ENCODE results near the gene MXI1.

MXI1 gene

GRCh38 chr10:110163841-110164240 is 43.6 kb upstream of the MXI1 start:
- no peak for DNase-seq
- peaks cover 0 to 2% (median 0%) of the 10 kb centered on the region in 5 experiments for H3K9me3 ChIP-seq (ENCODE audit: control extremely low read depth in 1 of 5, control insufficient read depth in 4 of 5, insufficient read depth in 2 of 5, low read depth in 1 of 5, low read length in 4 of 5)
- H3K36me3 ChIP-seq (ENCODE audit: control insufficient read depth in 4 of 4, insufficient read depth in 4 of 4, low read length in 3 of 4) = no peaks in the 10 kb centered on the region
- 76% methylated on average over 4 of the region's 4 CpGs for WGBS (ENCODE audit: insufficient coverage)
- H3K4me3 ChIP-seq (ENCODE audit: control insufficient read depth in 1 of 7, extremely low read depth in 1 of 7, insufficient read depth in 4 of 7, low read depth in 2 of 7, low read length in 6 of 7) = no peak overlapping the region
- H3K27ac ChIP-seq (ENCODE audit: insufficient read depth in 1 of 2, low read depth in 1 of 2, low read length in 2 of 2, poor library complexity in 1 of 2, severe bottlenecking in 2 of 2) = no peak overlapping the region
- ChIA-PET POLR2A (no interaction called here), CTCF (interaction anchor here (0.7 to 3.1 kb wide), 2 partner anchors 18 to 45 kb away, joined by 3 to 9 read pairs; no protein-coding TSS in a partner anchor)
- peaks cover 27 to 95% (median 69%) of the 10 kb centered on the region in 5 experiments for H3K27me3 ChIP-seq (replicated peaks in 2 of 5; ENCODE audit: control insufficient read depth in 4 of 5, insufficient read depth in 5 of 5, low read length in 4 of 5)
- H3K4me1 ChIP-seq (ENCODE audit: control extremely low read depth in 1 of 4, control insufficient read depth in 4 of 4, insufficient read depth in 4 of 4, low read length in 3 of 4) = peaks cover 0 to 3% (median 0%) of the 10 kb centered on the region in 4 experiments

- CTCF ChIA-PET = interaction anchor here (0.6 to 3.1 kb wide), 5 partner anchors 10 to 44 kb away, joined by 3 to 9 read pairs (median 3); no protein-coding TSS in a partner anchor
- H3K27me3 ChIP-seq (replicated peaks in 2 of 5; ENCODE audit: control insufficient read depth in 4 of 5, insufficient read depth in 5 of 5, low read length in 4 of 5) = peaks cover 18 to 95% (median 66%) of the 10 kb centered on the region in 5 experiments
- peaks cover 0 to 5% (median 0%) of the 10 kb centered on the region in 4 experiments for H3K4me1 ChIP-seq (ENCODE audit: control extremely low read depth in 1 of 4, control insufficient read depth in 4 of 4, insufficient read depth in 4 of 4, low read length in 3 of 4)
- POLR2A ChIA-PET = no interaction called here
- peaks cover 0 to 2% (median 0%) of the 10 kb centered on the region in 5 experiments for H3K9me3 ChIP-seq (ENCODE audit: control extremely low read depth in 1 of 5, control insufficient read depth in 4 of 5, insufficient read depth in 2 of 5, low read depth in 1 of 5, low read length in 4 of 5)
- DNase-seq = no peak
- no peak overlapping the region for H3K27ac ChIP-seq (ENCODE audit: insufficient read depth in 1 of 2, low read depth in 1 of 2, low read length in 2 of 2, poor library complexity in 1 of 2, severe bottlenecking in 2 of 2)
- H3K36me3 ChIP-seq (ENCODE audit: control insufficient read depth in 4 of 4, insufficient read depth in 4 of 4, low read length in 3 of 4) = no peaks in the 10 kb centered on the region
- WGBS (ENCODE audit: insufficient coverage) = 91% methylated on average over 5 of the region's 6 CpGs
- H3K4me3 ChIP-seq (ENCODE audit: control insufficient read depth in 1 of 7, extremely low read depth in 1 of 7, insufficient read depth in 4 of 7, low read depth in 2 of 7, low read length in 6 of 7) = no peak overlapping the region
Observed at GRCh38 chr10:110165239-110165638, 42.2 kb upstream of the MXI1 start.

DNA sequence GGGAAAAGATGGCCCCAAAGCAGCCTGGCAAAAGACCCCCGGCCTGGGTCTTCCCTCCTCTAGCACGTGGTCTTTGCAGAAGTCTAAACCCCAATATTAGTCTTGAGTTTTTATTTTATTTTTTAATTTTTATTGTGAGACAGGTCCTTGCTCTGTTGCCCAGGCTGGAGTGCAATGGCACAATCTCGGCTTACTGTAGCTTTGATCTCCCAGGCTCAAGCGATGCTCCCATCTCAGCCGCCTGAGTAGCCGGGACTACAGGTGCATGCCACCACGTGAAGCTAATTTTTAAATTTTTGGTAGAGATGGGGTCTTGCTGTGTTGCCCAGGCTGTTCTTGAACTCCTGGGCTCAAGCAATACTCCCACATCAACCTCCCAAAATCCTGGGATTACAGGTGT is 40.3 kb upstream of the MXI1 start:
- WGBS (ENCODE audit: insufficient coverage) = 82% methylated on average over 2 of the region's 7 CpGs
- POLR2A ChIA-PET = no interaction called here
- Histone ChIP-seq H3K9me3 (ENCODE audit: control extremely low read depth in 1 of 5, control insufficient read depth in 4 of 5, insufficient read depth in 2 of 5, low read depth in 1 of 5, low read length in 4 of 5) (no peaks in the 10 kb centered on the region), H3K27ac (ENCODE audit: insufficient read depth in 1 of 2, low read depth in 1 of 2, low read length in 2 of 2, poor library complexity in 1 of 2, severe bottlenecking in 2 of 2) (no peak overlapping the region), H3K36me3 (ENCODE audit: control insufficient read depth in 4 of 4, insufficient read depth in 4 of 4, low read length in 3 of 4) (no peaks in the 10 kb centered on the region), H3K4me1 (ENCODE audit: control extremely low read depth in 1 of 4, control insufficient read depth in 4 of 4, insufficient read depth in 4 of 4, low read length in 3 of 4) (peaks cover 0 to 10% (median 4%) of the 10 kb centered on the region in 4 experiments), H3K27me3 (replicated peaks in 2 of 5; ENCODE audit: control insufficient read depth in 4 of 5, insufficient read depth in 5 of 5, low read length in 4 of 5) (peaks cover 14 to 100% (median 63%) of the 10 kb centered on the region in 5 experiments), H3K4me3 (ENCODE audit: control insufficient read depth in 1 of 7, extremely low read depth in 1 of 7, insufficient read depth in 4 of 7, low read depth in 2 of 7, low read length in 6 of 7) (no peak overlapping the region)
- DNase-seq = no peak
- CTCF ChIA-PET = interaction anchor here (1.3 to 2.0 kb wide), 3 partner anchors 16 to 28 kb away, joined by 3 to 7 read pairs (median 5); no protein-coding TSS in a partner anchor

DNA sequence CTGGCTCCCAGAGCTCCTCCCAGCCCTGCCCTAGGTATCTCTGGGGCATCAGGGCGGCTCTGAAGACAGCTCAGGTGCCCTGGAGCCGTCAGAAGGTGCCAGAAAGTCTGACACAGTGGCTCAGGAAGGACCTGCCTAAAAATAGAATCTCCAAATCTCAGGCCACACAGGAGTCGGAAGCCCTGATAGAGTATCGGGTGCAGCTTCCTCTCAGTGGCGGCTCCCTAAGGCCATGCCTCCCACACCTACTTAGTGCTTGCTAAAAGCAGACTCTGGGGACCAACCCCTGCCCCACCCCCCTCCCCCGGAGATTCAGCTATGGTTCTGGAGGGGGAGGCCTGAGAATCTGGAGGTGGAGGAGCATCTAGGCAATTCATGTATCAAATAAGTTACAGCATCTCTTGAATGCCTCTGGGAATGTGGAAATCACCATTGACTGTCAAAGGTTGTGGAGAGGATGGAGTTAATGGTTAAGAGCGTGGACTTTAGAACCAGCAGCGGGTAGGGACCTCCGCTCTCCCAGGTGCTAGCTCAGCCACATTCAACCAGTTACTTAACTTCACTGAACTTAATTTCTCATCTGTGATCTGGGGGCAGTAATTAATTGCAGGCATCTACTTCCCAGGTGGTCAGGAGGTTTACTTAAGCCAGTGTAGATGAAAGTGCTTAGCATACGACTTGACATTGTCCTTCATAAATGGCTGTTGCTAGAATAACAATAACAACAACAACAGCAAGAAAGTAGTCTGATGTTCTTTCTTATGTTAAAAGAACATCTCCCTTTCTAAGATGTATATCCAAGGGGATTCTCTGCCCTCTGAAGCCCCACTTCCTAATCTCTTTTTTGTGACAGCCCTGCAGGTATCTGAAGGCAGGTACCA is 38.6 kb upstream of the MXI1 start:
- ChIA-PET CTCF (interaction anchor here (1.3 to 2.0 kb wide), 3 partner anchors 18 to 30 kb away, joined by 3 to 7 read pairs (median 5); no protein-coding TSS in a partner anchor), POLR2A (no interaction called here)
- WGBS (ENCODE audit: insufficient coverage) = 0% methylated on average over 4 of the region's 10 CpGs
- DNase-seq = no peak
- Histone ChIP-seq H3K4me1 (ENCODE audit: control extremely low read depth in 1 of 4, control insufficient read depth in 4 of 4, insufficient read depth in 4 of 4, low read length in 3 of 4) (peaks cover 0 to 10% (median 4%) of the 10 kb centered on the region in 4 experiments), H3K9me3 (ENCODE audit: control extremely low read depth in 1 of 5, control insufficient read depth in 4 of 5, insufficient read depth in 2 of 5, low read depth in 1 of 5, low read length in 4 of 5) (no peaks in the 10 kb centered on the region), H3K27me3 (replicated peaks in 2 of 5; ENCODE audit: control insufficient read depth in 4 of 5, insufficient read depth in 5 of 5, low read length in 4 of 5) (peaks cover 8 to 94% (median 51%) of the 10 kb centered on the region in 5 experiments), H3K27ac (ENCODE audit: insufficient read depth in 1 of 2, low read depth in 1 of 2, low read length in 2 of 2, poor library complexity in 1 of 2, severe bottlenecking in 2 of 2) (no peak overlapping the region), H3K36me3 (ENCODE audit: control insufficient read depth in 4 of 4, insufficient read depth in 4 of 4, low read length in 3 of 4) (no peaks in the 10 kb centered on the region), H3K4me3 (ENCODE audit: control insufficient read depth in 1 of 7, extremely low read depth in 1 of 7, insufficient read depth in 4 of 7, low read depth in 2 of 7, low read length in 6 of 7) (no peak overlapping the region)

- Histone ChIP-seq H3K36me3 (ENCODE audit: control insufficient read depth in 4 of 4, insufficient read depth in 4 of 4, low read length in 3 of 4) (no peaks in the 10 kb centered on the region), H3K27ac (ENCODE audit: insufficient read depth in 1 of 2, low read depth in 1 of 2, low read length in 2 of 2, poor library complexity in 1 of 2, severe bottlenecking in 2 of 2) (no peak overlapping the region), H3K4me3 (ENCODE audit: control insufficient read depth in 1 of 7, extremely low read depth in 1 of 7, insufficient read depth in 4 of 7, low read depth in 2 of 7, low read length in 6 of 7) (no peak overlapping the region), H3K9me3 (ENCODE audit: control extremely low read depth in 1 of 5, control insufficient read depth in 4 of 5, insufficient read depth in 2 of 5, low read depth in 1 of 5, low read length in 4 of 5) (no peaks in the 10 kb centered on the region), H3K4me1 (ENCODE audit: control extremely low read depth in 1 of 4, control insufficient read depth in 4 of 4, insufficient read depth in 4 of 4, low read length in 3 of 4) (peaks cover 0 to 10% (median 4%) of the 10 kb centered on the region in 4 experiments), H3K27me3 (replicated peaks in 2 of 5; ENCODE audit: control insufficient read depth in 4 of 5, insufficient read depth in 5 of 5, low read length in 4 of 5) (peaks cover 8 to 94% (median 46%) of the 10 kb centered on the region in 5 experiments)
- ChIA-PET POLR2A (no interaction called here), CTCF (no interaction called here)
- no peak for DNase-seq
- WGBS (ENCODE audit: insufficient coverage) = no CpG with 5 or more reads among the region's 1 CpG
Observed at GRCh38 chr10:110169586-110169985, 37.8 kb upstream of the MXI1 start.

DNA sequence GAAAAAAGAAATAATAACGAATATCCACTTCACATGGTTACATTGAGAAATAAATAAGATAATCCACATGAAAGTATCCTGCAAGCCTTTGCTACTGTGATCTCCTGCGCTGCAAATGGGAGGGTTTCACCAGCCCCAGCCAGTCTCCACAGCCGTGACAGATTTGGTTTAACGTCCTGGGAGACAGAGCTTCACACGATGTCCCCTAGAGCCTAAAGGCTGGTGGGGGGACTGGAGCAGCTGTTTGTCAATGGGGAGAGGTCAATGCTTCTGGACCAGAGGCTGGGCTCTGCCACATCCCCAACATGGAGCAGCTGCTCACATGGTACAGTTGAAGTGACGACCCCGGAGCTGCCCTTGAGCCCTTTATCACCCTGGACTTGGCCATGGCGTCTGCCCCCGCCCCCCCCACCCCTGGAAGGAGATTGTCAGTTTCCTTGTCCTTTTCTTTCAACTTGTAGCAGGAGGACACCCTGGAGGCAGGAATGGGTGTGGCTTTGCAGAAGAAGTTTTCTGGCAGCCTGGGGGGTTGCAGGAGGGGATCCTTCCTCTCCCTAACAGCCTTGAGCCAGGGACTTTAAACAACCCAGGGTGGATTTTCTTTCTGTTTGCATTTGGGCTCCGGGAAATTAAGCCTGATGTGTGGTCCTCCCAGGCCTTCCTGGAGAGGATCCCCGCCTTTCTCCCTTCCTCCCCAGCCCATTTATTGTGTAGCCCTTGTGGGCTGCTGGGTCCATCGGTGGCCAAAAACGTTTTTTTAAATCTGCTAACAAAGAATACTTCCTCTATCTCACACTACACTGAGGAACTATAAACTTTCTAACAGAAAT is 37.0 kb upstream of the MXI1 start:
- ChIA-PET CTCF (interaction anchor here (1.5 kb wide), 1 partner anchor 10 kb away, joined by 4 read pairs; no protein-coding TSS in a partner anchor), POLR2A (no interaction called here)
- H3K27me3 ChIP-seq (replicated peaks in 2 of 5; ENCODE audit: control insufficient read depth in 4 of 5, insufficient read depth in 5 of 5, low read length in 4 of 5) = peaks cover 10 to 94% (median 43%) of the 10 kb centered on the region in 5 experiments
- no peak overlapping the region for H3K27ac ChIP-seq (ENCODE audit: insufficient read depth in 1 of 2, low read depth in 1 of 2, low read length in 2 of 2, poor library complexity in 1 of 2, severe bottlenecking in 2 of 2)
- peaks cover 0 to 10% (median 4%) of the 10 kb centered on the region in 4 experiments for H3K4me1 ChIP-seq (ENCODE audit: control extremely low read depth in 1 of 4, control insufficient read depth in 4 of 4, insufficient read depth in 4 of 4, low read length in 3 of 4)
- no peak overlapping the region for H3K4me3 ChIP-seq (ENCODE audit: control insufficient read depth in 1 of 7, extremely low read depth in 1 of 7, insufficient read depth in 4 of 7, low read depth in 2 of 7, low read length in 6 of 7)
- no peaks in the 10 kb centered on the region for H3K9me3 ChIP-seq (ENCODE audit: control extremely low read depth in 1 of 5, control insufficient read depth in 4 of 5, insufficient read depth in 2 of 5, low read depth in 1 of 5, low read length in 4 of 5)
- no peak for DNase-seq
- 5% methylated on average over 8 of the region's 13 CpGs for WGBS (ENCODE audit: insufficient coverage)
- H3K36me3 ChIP-seq (ENCODE audit: control insufficient read depth in 4 of 4, insufficient read depth in 4 of 4, low read length in 3 of 4) = no peaks in the 10 kb centered on the region

Measured in common myeloid progenitor, CD34-positive (primary cell).